Pancreas (tissue), 10 donors: ENCODE data around the gene EOLA2. TPM values are rescaled to one million over a fixed set of nuclear protein-coding genes. Genes with fewer than 3 reads are reported as not detected.

Experiments used
- ATAC-seq, 4 donors: fragments of 200-7000 bp; cut with Tn5 transposase; one replicate each; pipeline versions ENCODE4 v1.8.0 to v1.9.1; 2020; ENCODE audit warnings: mild to moderate bottlenecking in 4 of 4, moderate library complexity in 4 of 4
- DNase-seq, 6 donors: peaks; one replicate each; pipeline ENCODE4 v3.0.0-alpha.2; 2020
- FAIRE-seq: peaks from 2 replicates; lab custom pipeline; 2012; peaks lifted over from hg19 to GRCh38; lab: Jason Lieb, UNC
- H3K27ac ChIP-seq, 4 donors: fragments of 200-600 bp; sonication (generic); 1 replicate in 3 of 4; 2 replicates in 1 of 4; pipeline versions ENCODE4 v1.5.0 to v1.8.0; 2020
- H3K27me3 ChIP-seq, 4 donors: fragments of 200-600 bp; one replicate each; pipeline ENCODE4 v1.8.0; 2021
- H3K36me3 ChIP-seq, 3 donors: fragments of 200-600 bp; sonication (generic) in 1 of 3; one replicate each; pipeline versions ENCODE4 v1.5.0 to v1.8.0; 2020 to 2021
- H3K4me1 ChIP-seq, 3 donors: fragments of 200-600 bp; one replicate each; pipeline ENCODE4 v1.8.0; 2021
- H3K4me3 ChIP-seq, 4 donors: fragments of 200-600 bp; sonication (generic) in 2 of 4; one replicate each; pipeline versions ENCODE4 v1.5.0 to v1.8.0; 2020 to 2021
- H3K9me3 ChIP-seq, 4 donors: fragments of 200-600 bp; one replicate each; pipeline ENCODE4 v1.8.0; 2021
- WGBS, 2 donors: extraction: QIAGEN DNeasy Blood & Tissue Kit; methylation state at CpG; one replicate each; pipeline ENCODE4 v1.1.7; 2013; 5-methylcytosine and 5-hydroxymethylcytosine counted together
- intact Hi-C, 3 donors: fragments of 100-400 bp; cut with DNase I; formaldehyde crosslinking; loops; one replicate each; pipeline versions ENCODE4 v1.11.1 to v1.14.2; 2022
- polyA plus RNA-seq, 2 donors: library from polyadenylated mRNA; stranded (reverse); fragments of 200-250 nt; gene quantifications; one replicate each; pipeline ENCODE4 v1.2.3, GENCODE V29; 2013
- total RNA-seq, 6 donors: library from RNA; stranded (reverse); fragmentation: NEBNext Ultra II Directional in 4 of 6; extraction: Animal tissue kit (Norgen Biotek cat#: 25700) in 4 of 6; gene quantifications; one replicate each; pipeline versions ENCODE4 v1.2.1 to v1.2.4, GENCODE V29; 2021 to 2023
- TF ChIP-seq, protein P1 (sequence below), 4 donors: fragments of 200-600 bp; sonication (generic) in 3 of 4; IDR thresholded peaks; one replicate each; pipeline versions ENCODE4 v1.5.0 to v1.8.0; 2021; ENCODE audit warnings: antibody characterized with exemption in 4 of 4
- donor health status: healthy with polysubstance abuse.
- donor health status: DM: no; HTN: no; CAD: no; lungs with moderate emphysema.
- donor health status: DM: no; HTN: no; CAD: no.
- donor health status: control.
- donor health status: control.
- donor health status: Bipolar disorder and iron deficiency.
- donor health status: DM: yes; HTN: yes; CAD: no.
- donor health status: DM: no; HTN: no; CAD: no.
- donor health status: DM: no; HTN: no; CAD: no.
- donor health status: DM: yes; HTN: yes; CAD: no.

Gene EOLA2
- total and polyA plus RNA-seq, 8 donors: 13.4 to 54.0 (median 19.5) TPM

DNA sequence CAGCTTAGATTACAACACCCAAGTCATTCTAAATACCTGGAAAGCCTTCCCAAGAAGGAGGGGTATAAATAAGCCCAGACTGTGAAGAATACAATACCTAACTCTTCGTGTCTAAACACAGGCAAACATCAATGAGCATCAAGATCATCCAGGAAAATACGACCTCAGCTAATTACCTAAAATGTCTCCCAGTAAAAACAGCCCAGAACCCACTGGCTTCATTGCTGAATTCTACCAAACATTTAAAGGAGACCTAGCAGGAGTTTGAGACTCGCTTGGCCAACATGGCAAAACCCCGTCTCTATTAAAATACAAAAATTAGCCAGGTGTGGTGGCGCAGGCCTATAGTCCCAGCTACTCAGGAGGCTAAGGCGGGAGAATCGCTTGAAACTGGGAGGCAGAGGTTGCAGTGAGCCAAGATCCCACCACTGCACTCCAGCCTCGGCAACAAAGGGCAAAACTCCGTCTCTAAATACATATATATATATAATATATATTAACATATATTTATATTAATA lies 28.1 kb downstream of the EOLA2 start:
- H3K36me3 ChIP-seq: no peaks in the 10 kb centered on the region
- intact Hi-C loops: no loop called here
- no peak for FAIRE-seq
- no peak for DNase-seq
- no peak overlapping the region for H3K27ac ChIP-seq
- H3K4me1 ChIP-seq: no peaks in the 10 kb centered on the region
- peaks cover 0 to under 1% (median 0%) of the 10 kb centered on the region in 4 donors for H3K27me3 ChIP-seq
- no peak overlapping the region for H3K4me3 ChIP-seq
- ATAC-seq: peak in 1 of 4 donors; percentile 14
- WGBS, 2 donors: 95 to 96% methylated on average over 9 of the region's 9 CpGs
- TF ChIP-seq, protein P1, sequence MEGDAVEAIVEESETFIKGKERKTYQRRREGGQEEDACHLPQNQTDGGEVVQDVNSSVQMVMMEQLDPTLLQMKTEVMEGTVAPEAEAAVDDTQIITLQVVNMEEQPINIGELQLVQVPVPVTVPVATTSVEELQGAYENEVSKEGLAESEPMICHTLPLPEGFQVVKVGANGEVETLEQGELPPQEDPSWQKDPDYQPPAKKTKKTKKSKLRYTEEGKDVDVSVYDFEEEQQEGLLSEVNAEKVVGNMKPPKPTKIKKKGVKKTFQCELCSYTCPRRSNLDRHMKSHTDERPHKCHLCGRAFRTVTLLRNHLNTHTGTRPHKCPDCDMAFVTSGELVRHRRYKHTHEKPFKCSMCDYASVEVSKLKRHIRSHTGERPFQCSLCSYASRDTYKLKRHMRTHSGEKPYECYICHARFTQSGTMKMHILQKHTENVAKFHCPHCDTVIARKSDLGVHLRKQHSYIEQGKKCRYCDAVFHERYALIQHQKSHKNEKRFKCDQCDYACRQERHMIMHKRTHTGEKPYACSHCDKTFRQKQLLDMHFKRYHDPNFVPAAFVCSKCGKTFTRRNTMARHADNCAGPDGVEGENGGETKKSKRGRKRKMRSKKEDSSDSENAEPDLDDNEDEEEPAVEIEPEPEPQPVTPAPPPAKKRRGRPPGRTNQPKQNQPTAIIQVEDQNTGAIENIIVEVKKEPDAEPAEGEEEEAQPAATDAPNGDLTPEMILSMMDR (IDR thresholded peaks at IDR 0.05): no peak
- no peaks in the 10 kb centered on the region for H3K9me3 ChIP-seq

DNA sequence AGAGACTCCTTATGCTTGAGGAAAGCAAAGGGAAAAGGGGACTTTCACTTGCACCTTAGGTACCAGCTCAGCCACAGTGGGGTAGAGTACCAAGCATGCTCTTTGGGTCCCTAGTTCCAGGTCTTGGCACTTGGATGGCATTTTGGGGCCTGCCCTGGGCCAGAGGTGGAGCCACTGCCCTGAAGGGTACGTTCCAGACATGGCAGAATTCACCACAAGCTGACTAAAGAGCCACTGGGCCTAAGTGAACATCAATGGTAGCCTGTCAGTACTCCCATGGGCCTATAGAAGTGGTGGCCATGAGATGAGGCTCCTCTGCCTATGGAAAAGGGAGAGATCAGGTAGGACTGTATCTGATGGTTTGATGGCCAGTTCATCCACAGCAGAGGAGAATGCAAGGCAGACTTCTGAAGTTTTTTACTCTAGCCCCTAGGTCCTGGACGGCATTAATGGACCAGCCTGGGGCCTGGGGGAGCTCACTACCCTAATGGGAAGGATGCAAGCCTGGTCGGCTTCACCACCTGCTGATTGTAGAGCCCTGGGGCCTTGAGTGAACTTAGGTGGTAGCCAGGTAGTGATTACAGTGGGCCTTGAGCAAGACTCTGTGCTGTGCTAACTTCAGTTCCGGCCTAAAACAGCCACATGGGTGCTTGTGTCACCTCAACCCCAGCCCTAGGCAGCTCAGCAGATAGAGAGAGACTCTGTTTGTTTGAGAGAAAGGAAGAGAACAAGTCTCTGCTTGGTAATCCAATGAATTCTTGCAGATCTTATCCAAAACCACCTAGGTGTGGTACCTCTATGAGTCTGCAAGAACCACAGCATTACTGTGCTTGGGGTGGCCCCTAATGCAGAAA lies 28.7 kb downstream of the EOLA2 start:
- Histone ChIP-seq H3K27me3 (no peaks in the 10 kb centered on the region), H3K9me3 (no peaks in the 10 kb centered on the region), H3K4me1 (no peaks in the 10 kb centered on the region), H3K27ac (no peak overlapping the region), H3K36me3 (no peaks in the 10 kb centered on the region), H3K4me3 (no peak overlapping the region)
- intact Hi-C loops: no loop called here
- peak in 1 of 4 donors; percentile 17 for ATAC-seq
- no peak for FAIRE-seq
- no peak for DNase-seq
- 95 to 99% methylated on average over 4 of the region's 4 CpGs for WGBS, 2 donors
- TF ChIP-seq, protein P1 (IDR thresholded peaks at IDR 0.05): no peak

DNA sequence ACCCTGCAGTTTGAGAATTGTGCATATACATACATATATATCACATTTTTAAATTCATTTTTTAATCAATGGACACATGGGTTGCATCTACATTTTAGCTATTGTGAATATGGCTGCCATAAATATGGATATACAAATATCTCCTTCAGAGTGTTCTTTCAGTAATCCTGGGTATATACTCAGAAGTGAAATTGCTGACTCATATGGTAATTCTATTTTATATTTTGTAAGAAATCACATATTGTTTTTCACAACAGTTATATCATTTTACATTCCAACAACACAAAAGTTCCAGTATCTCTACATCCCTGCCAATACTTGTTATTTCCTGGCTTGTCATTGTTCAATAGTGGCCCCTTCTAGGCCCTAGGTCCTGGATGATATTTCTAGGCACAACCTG lies 29.6 kb downstream of the EOLA2 start:
- ATAC-seq: no peak
- intact Hi-C loops: no loop called here

DNA sequence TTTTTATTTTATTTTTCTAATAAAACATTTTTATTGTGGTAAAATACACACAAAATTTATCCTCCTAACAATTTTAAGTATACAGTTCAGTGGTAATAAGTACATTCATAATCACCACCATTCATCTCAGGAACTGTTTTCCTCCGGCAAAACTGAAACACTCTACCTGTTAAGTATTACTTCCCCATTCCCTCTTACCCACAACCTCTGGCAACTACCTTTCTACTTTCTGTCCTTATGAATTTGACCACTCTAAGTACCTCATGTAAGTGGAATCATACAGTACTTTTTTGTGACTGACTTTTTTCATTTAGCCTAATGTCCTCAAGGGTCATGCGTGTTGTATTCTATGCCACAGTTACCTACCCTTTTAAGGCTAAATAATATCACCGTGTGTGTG lies 30.0 kb downstream of the EOLA2 start:
- WGBS, 2 donors: 77 to 94% methylated on average over 3 of the region's 3 CpGs
- H3K4me3 ChIP-seq: no peak overlapping the region
- ATAC-seq (no peak), DNase-seq (no peak), FAIRE-seq (no peak)
- H3K9me3 ChIP-seq: no peaks in the 10 kb centered on the region
- intact Hi-C loops: no loop called here
- TF ChIP-seq, protein P1 (IDR thresholded peaks at IDR 0.05): no peak
- H3K4me1 ChIP-seq: no peaks in the 10 kb centered on the region
- H3K27ac ChIP-seq: no peak overlapping the region
- H3K27me3 ChIP-seq: peaks cover 0 to 5% (median 0%) of the 10 kb centered on the region in 4 donors
- no peaks in the 10 kb centered on the region for H3K36me3 ChIP-seq

More for the DNA sequence above, 29.6 kb downstream of the EOLA2 start:
- no peak for DNase-seq
- Histone ChIP-seq H3K27ac (no peak overlapping the region), H3K9me3 (no peaks in the 10 kb centered on the region), H3K4me3 (no peak overlapping the region), H3K4me1 (no peaks in the 10 kb centered on the region), H3K27me3 (peaks cover 0 to under 1% (median 0%) of the 10 kb centered on the region in 4 donors), H3K36me3 (no peaks in the 10 kb centered on the region)
- no peak for FAIRE-seq
- TF ChIP-seq, protein P1 (IDR thresholded peaks at IDR 0.05): no peak
